Stomach (tissue), 9 donors: ENCODE results near the gene RGS3. TPM values are rescaled to one million over a fixed set of nuclear protein-coding genes. Genes with fewer than 3 reads are reported as not detected.
A peak's percentile ranks its signal among the peaks of the same experiment; 100 is the strongest.
"Not testable (repeated sequence)": the region's sequence is repeated elsewhere in the genome, so short reads cannot be mapped to it uniquely, and the experiment has no call there.

ENCODE experiments used
- DNase-seq, 2 donors: peaks; one replicate each; pipeline versions ENCODE4 v3.0.0 to v3.0.0-alpha.2; 2013 to 2019
- H3K27ac ChIP-seq, 5 donors: fragments of 200-600 bp in 4 of 5; sonication (generic) in 4 of 5; one replicate each; pipeline ENCODE4 v1.5.1; 2013 to 2019; ENCODE audit warnings: mild to moderate bottlenecking in 1 of 5, moderate library complexity in 1 of 5
- H3K27me3 ChIP-seq, 3 donors: fragments of 200-600 bp; sonication (generic); one replicate each; pipeline ENCODE4 v1.5.1; 2017 to 2019; ENCODE audit warnings: mixed run types in 1 of 3
- H3K36me3 ChIP-seq, 4 donors: fragments of 200-600 bp; sonication (generic); 1 replicate in 3 of 4; 2 replicates in 1 of 4; pipeline ENCODE4 v1.5.1; 2016 to 2019
- H3K4me1 ChIP-seq, 4 donors: fragments of 200-600 bp; sonication (generic); one replicate each; pipeline ENCODE4 v1.5.1; 2016 to 2019
- H3K4me3 ChIP-seq, 4 donors: fragments of 200-600 bp; sonication (generic) in 3 of 4; one replicate each; pipeline ENCODE4 v1.5.1; 2016 to 2019; ENCODE audit warnings: mild to moderate bottlenecking in 1 of 4
- H3K9me3 ChIP-seq, 4 donors: fragments of 200-600 bp; sonication (generic); one replicate each; pipeline ENCODE4 v1.5.1; 2016 to 2019
- EP300 ChIP-seq: sonication (generic); formaldehyde crosslinking; IDR thresholded peaks from one replicate; pipeline ENCODE4 v1.6.1; 2017; ENCODE audit warnings: antibody characterized with exemption
- POLR2A ChIP-seq, 4 donors: fragments of 450-650 bp; IDR thresholded peaks; one replicate each; pipeline ENCODE4 v1.6.1; 2016; ENCODE audit warnings: antibody characterized with exemption in 4 of 4, control low read depth in 2 of 4, mild to moderate bottlenecking in 1 of 4, moderate library complexity in 1 of 4
- POLR2AphosphoS5 ChIP-seq, 3 donors: sonication (generic); formaldehyde crosslinking; IDR thresholded peaks; one replicate each; pipeline ENCODE4 v1.6.1; 2016; ENCODE audit warnings: antibody characterized with exemption in 3 of 3
- WGBS, 5 donors: extraction: QIAGEN DNeasy Blood & Tissue Kit in 3 of 5; methylation state at CpG; one replicate each; pipeline versions ENCODE4 v1.1.5 to v1.1.7; 2013 to 2018; 5-methylcytosine and 5-hydroxymethylcytosine counted together
- intact Hi-C: fragments of 100-400 bp; cut with DNase I; formaldehyde crosslinking; loops from one replicate; pipeline ENCODE4 v1.15.1; 2023; ENCODE audit warnings: low total_unique reads
- polyA plus RNA-seq, 3 donors: library from polyadenylated mRNA; stranded (reverse); fragments of 200-250 nt; gene quantifications; one replicate each; pipeline ENCODE4 v1.2.3, GENCODE V29; 2013
- total RNA-seq, 5 donors: library from RNA; depleted of rRNA; stranded (reverse); fragments of >200 nt; gene quantifications; one replicate each; pipeline versions ENCODE4 v1.1.0 to v1.2.3, GENCODE V29; 2014 to 2016
- TF ChIP-seq, protein P1 (sequence below), 7 experiments: fragments of 450-650 bp in 4 of 7; fragments of 200-600 bp in 3 of 7; sonication (generic) in 3 of 7; IDR thresholded peaks; one replicate each; pipeline ENCODE4 v1.5.1; 2016 to 2019; ENCODE audit warnings: antibody characterized with exemption in 7 of 7, control low read depth in 2 of 7, mild to moderate bottlenecking in 1 of 7
- donor health status: healthy with polysubstance abuse.
- donor health status: Bipolar disorder and iron deficiency.
- donor health status: healthy.

The RGS3 gene
- total and polyA plus RNA-seq, 8 donors = 26.6 to 71.4 (median 35.7) TPM

GRCh38 chr9:113546566-113546965, 83.0 kb downstream of the RGS3 start:
- H3K36me3 ChIP-seq = peaks cover 0 to 15% (median 8%) of the 10 kb centered on the region in 4 donors
- WGBS, 5 donors = 89 to 93% (median 92%) methylated on average over 5 of the region's 5 CpGs

DNA sequence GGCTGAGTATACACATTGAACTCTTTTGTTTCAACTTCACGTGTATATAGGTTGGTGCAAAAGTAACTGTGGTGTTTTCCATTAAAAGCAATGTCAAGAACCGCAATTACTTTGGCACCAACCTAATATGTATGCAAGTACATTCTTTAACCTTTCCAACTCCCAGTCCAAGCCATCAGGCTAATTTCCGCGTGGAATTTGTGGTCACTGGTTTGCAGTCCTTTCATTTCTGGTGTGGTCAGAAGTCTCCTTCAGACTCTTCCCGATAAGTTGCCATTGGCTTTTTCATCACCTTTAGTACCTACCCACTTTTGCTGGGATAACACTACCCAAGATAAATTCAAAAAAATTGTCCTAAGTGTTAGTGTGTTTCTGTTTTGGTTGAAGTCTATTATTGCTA, 84.0 kb downstream of the RGS3 start:
- no peaks in the 10 kb centered on the region for H3K9me3 ChIP-seq
- H3K36me3 ChIP-seq = peaks cover 0 to 10% (median 3%) of the 10 kb centered on the region in 4 donors
- WGBS, 5 donors = 88 to 96% (median 93%) methylated on average over 5 of the region's 5 CpGs
- intact Hi-C loops = no loop called here
- no peak for DNase-seq
- H3K4me1 ChIP-seq = peaks cover 23 to 47% (median 38%) of the 10 kb centered on the region in 4 donors
- H3K27ac ChIP-seq = peak overlapping the region in 4 of 5 donors; percentile 76 to 86 (median 84)
- H3K4me3 ChIP-seq = no peak overlapping the region
- H3K27me3 ChIP-seq = no peaks in the 10 kb centered on the region
- TF ChIP-seq, protein P1, sequence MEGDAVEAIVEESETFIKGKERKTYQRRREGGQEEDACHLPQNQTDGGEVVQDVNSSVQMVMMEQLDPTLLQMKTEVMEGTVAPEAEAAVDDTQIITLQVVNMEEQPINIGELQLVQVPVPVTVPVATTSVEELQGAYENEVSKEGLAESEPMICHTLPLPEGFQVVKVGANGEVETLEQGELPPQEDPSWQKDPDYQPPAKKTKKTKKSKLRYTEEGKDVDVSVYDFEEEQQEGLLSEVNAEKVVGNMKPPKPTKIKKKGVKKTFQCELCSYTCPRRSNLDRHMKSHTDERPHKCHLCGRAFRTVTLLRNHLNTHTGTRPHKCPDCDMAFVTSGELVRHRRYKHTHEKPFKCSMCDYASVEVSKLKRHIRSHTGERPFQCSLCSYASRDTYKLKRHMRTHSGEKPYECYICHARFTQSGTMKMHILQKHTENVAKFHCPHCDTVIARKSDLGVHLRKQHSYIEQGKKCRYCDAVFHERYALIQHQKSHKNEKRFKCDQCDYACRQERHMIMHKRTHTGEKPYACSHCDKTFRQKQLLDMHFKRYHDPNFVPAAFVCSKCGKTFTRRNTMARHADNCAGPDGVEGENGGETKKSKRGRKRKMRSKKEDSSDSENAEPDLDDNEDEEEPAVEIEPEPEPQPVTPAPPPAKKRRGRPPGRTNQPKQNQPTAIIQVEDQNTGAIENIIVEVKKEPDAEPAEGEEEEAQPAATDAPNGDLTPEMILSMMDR (IDR thresholded peaks at IDR 0.05) = no peak
- TF ChIP-seq EP300 (no peak), POLR2A (IDR thresholded peaks at IDR 0.05) (no peak), POLR2AphosphoS5 (IDR thresholded peaks at IDR 0.05) (no peak)

More at GRCh38 chr9:113546566-113546965, 83.0 kb downstream of the RGS3 start:
- no peak for TF ChIP-seq POLR2AphosphoS5 (IDR thresholded peaks at IDR 0.05)
- TF ChIP-seq, protein P1 (IDR thresholded peaks at IDR 0.05) = no peak
- no peak for TF ChIP-seq POLR2A (IDR thresholded peaks at IDR 0.05)
- no peak for TF ChIP-seq EP300
- DNase-seq = no peak
- H3K27ac ChIP-seq = peak overlapping the region in 1 of 5 donors; percentile 86
- H3K9me3 ChIP-seq = no peaks in the 10 kb centered on the region
- intact Hi-C loops = no loop called here
- H3K27me3 ChIP-seq = no peaks in the 10 kb centered on the region
- H3K4me3 ChIP-seq = no peak overlapping the region
- H3K4me1 ChIP-seq = peaks cover 23 to 48% (median 38%) of the 10 kb centered on the region in 4 donors

- intact Hi-C loops = no loop called here
- Histone ChIP-seq H3K4me3 (no peak overlapping the region), H3K27ac (peak overlapping the region; percentile 76 to 86 (median 84)), H3K9me3 (no peaks in the 10 kb centered on the region), H3K4me1 (peaks cover 23 to 47% (median 38%) of the 10 kb centered on the region in 4 donors), H3K27me3 (no peaks in the 10 kb centered on the region), H3K36me3 (peaks cover 0 to 6% (median 0%) of the 10 kb centered on the region in 4 donors)
- peak; percentile 62 to 80 for DNase-seq
- TF ChIP-seq EP300 (no peak), POLR2A (IDR thresholded peaks at IDR 0.05) (no peak), POLR2AphosphoS5 (IDR thresholded peaks at IDR 0.05) (peak in 2 of 3 donors; percentile 52 to 73)
- TF ChIP-seq, protein P1 (IDR thresholded peaks at IDR 0.05) = no peak
- 7 to 22% (median 10%) methylated on average over 8 to 11 of the region's 11 CpGs for WGBS, 5 donors
Observed at GRCh38 chr9:113548221-113549041, 84.9 kb downstream of the RGS3 start.

- H3K36me3 ChIP-seq, H3K27me3 ChIP-seq, H3K9me3 ChIP-seq, DNase-seq, intact Hi-C loops, H3K4me3 ChIP-seq: not testable (repeated sequence)
- WGBS, 5 donors = 63 to 89% (median 69%) methylated on average over 8 of the region's 8 CpGs
- Histone ChIP-seq H3K4me1 (peaks cover 23 to 46% (median 36%) of the 10 kb centered on the region in 4 donors), H3K27ac (peak overlapping the region in 2 of 5 donors; percentile 3 to 15)
Observed at GRCh38 chr9:113549892-113550291, 86.4 kb downstream of the RGS3 start.
